ENCODE data around the gene KIAA1328. TPM values are rescaled to one million over a fixed set of nuclear protein-coding genes. Genes with fewer than 3 reads are reported as not detected.

KIAA1328 gene
- total and polyA plus RNA-seq, 9 of the 15 experiments (the other 6 are each of a cell fraction or from before 2014, with no cell fraction given): 4.0 to 8.6 (median 7.4) TPM

- 94% methylated on average over 4 of the region's 4 CpGs for WGBS (ENCODE audit: insufficient coverage, low coverage, missing lambda C conversion rate)
- Histone ChIP-seq H3K36me3 (ENCODE audit: control insufficient read depth, insufficient read depth, low read length) (peaks cover 44% of the 10 kb centered on the region), H3K4me3 (no peak overlapping the region), H3K4me1 (replicated peaks in 1 of 2; ENCODE audit: control insufficient read depth in 2 of 2, insufficient read depth in 2 of 2, low read length in 2 of 2) (no peaks in the 10 kb centered on the region), H4K20me1 (replicated peaks; ENCODE audit: control insufficient read depth, insufficient read depth, low read length) (no peaks in the 10 kb centered on the region), H3K79me2 (ENCODE audit: control insufficient read depth, insufficient read depth, low read length) (no peaks in the 10 kb centered on the region), H3K4me2 (ENCODE audit: insufficient read depth, low read length) (no peak overlapping the region), H2AFZ (ENCODE audit: low read depth, low read length) (no peak overlapping the region), H3K9me3 (replicated peaks; ENCODE audit: control insufficient read depth, insufficient read depth, low read depth, low read length) (no peaks in the 10 kb centered on the region), H3K27ac (ENCODE audit: extremely low read depth, low read depth, low read length) (no peak overlapping the region), H3K27me3 (ENCODE audit: control insufficient read depth in 2 of 2, insufficient read depth in 2 of 2, low read length in 2 of 2) (no peaks in the 10 kb centered on the region), H3K9ac (ENCODE audit: insufficient read depth in 1 of 2, low read depth in 2 of 2, low read length in 2 of 2) (no peak overlapping the region), H3K9me1 (ENCODE audit: control insufficient read depth, insufficient read depth, low read length) (no peaks in the 10 kb centered on the region)
- FAIRE-seq: no peak
- ChIA-PET CTCF (ENCODE audit: low intra/inter-chr PET ratio) (no interaction called here), POLR2A (interaction anchor here (0.6 to 2.0 kb wide), 2 partner anchors 11 to 94 kb away, joined by 3 to 5 read pairs; no protein-coding TSS in a partner anchor)
- BruUV-seq (replicated peaks): no TSS peak
- DNase-seq (ENCODE audit: extremely low read depth in 1 of 4, low spot score in 3 of 4): no peak
- intact Hi-C loops (cut with micrococcal nuclease) (no loop called here), in situ Hi-C loops (cut with MboI) (no loop called here)
- TF ChIP-seq ZFP1 (CRISPR knock-in tag; IDR thresholded peaks at IDR 0.05): no peak
- TF ChIP-seq CEBPB (tag; IDR thresholded peaks at IDR 0.05): peak; percentile 80
- ATAC-seq: 0 out of 3 replicates have a peak, but pooled peaks have one; percentile 18
These were observed 42.2 kb upstream of the KIAA1328 start for GRCh38 chr18:36786686-36787085.

GRCh38 chr18:36792634-36793283, 36.2 kb upstream of the KIAA1328 start:
- CTCF ChIA-PET (ENCODE audit: low intra/inter-chr PET ratio): no interaction called here
- WGBS (ENCODE audit: insufficient coverage, low coverage, missing lambda C conversion rate): 95% methylated on average over 4 of the region's 4 CpGs
- no peak overlapping the region for H3K4me2 ChIP-seq (ENCODE audit: insufficient read depth, low read length)
- intact Hi-C loops (cut with micrococcal nuclease): no loop called here
- no peaks in the 10 kb centered on the region for H4K20me1 ChIP-seq (replicated peaks; ENCODE audit: control insufficient read depth, insufficient read depth, low read length)
- no peaks in the 10 kb centered on the region for H3K79me2 ChIP-seq (ENCODE audit: control insufficient read depth, insufficient read depth, low read length)
- H3K27me3 ChIP-seq (ENCODE audit: control insufficient read depth in 2 of 2, insufficient read depth in 2 of 2, low read length in 2 of 2): no peaks in the 10 kb centered on the region
- H3K27ac ChIP-seq (ENCODE audit: extremely low read depth, low read depth, low read length): no peak overlapping the region
- ATAC-seq (no peak), FAIRE-seq (no peak), DNase-seq (ENCODE audit: extremely low read depth in 1 of 4, low spot score in 3 of 4) (no peak)
- H3K9me1 ChIP-seq (ENCODE audit: control insufficient read depth, insufficient read depth, low read length): no peaks in the 10 kb centered on the region
- TF ChIP-seq CHCHD3 (CRISPR knock-in tag; IDR thresholded peaks at IDR 0.05): no peak
- no peak for TF ChIP-seq RBFOX2 (IDR thresholded peaks at IDR 0.05; ENCODE audit: low read depth, low read length)
- TF ChIP-seq MLLT1 (IDR thresholded peaks at IDR 0.05): no peak
- TF ChIP-seq KLF1 (tag; IDR thresholded peaks at IDR 0.05): no peak
- no peak for TF ChIP-seq HOXB6 (CRISPR knock-in tag; IDR thresholded peaks at IDR 0.05; ENCODE audit: borderline replicate concordance)
- no peak for TF ChIP-seq ZNF277 (CRISPR knock-in tag; IDR thresholded peaks at IDR 0.05; ENCODE audit: borderline replicate concordance)
- TF ChIP-seq ZKSCAN1 (IDR thresholded peaks at IDR 0.05; ENCODE audit: low read depth, low read length): no peak
- TF ChIP-seq PTTG1 (tag; IDR thresholded peaks at IDR 0.05; ENCODE audit: low read depth): no peak
- TF ChIP-seq MCM7 (IDR thresholded peaks at IDR 0.05): no peak
- no peak for TF ChIP-seq ZNF584 (CRISPR knock-in tag; IDR thresholded peaks at IDR 0.05; ENCODE audit: low read depth)
- H3K9ac ChIP-seq (ENCODE audit: insufficient read depth in 1 of 2, low read depth in 2 of 2, low read length in 2 of 2): no peak overlapping the region
- POLR2A ChIA-PET: interaction anchor here (0.9 kb wide), 1 partner anchor 12 kb away, joined by 3 read pairs; no protein-coding TSS in a partner anchor
- H3K4me1 ChIP-seq (replicated peaks in 1 of 2; ENCODE audit: control insufficient read depth in 2 of 2, insufficient read depth in 2 of 2, low read length in 2 of 2): no peaks in the 10 kb centered on the region
- peaks cover 87% of the 10 kb centered on the region for H3K36me3 ChIP-seq (ENCODE audit: control insufficient read depth, insufficient read depth, low read length)
- in situ Hi-C loops (cut with MboI): no loop called here
- H2AFZ ChIP-seq (ENCODE audit: low read depth, low read length): no peak overlapping the region
- H3K4me3 ChIP-seq: no peak overlapping the region
- H3K9me3 ChIP-seq (replicated peaks; ENCODE audit: control insufficient read depth, insufficient read depth, low read depth, low read length): no peaks in the 10 kb centered on the region
- no TSS peak for BruUV-seq (replicated peaks)

Data from K562 (cell line).